HUES48 (cell line): ENCODE data around the gene PLXND1.

Experiments
- H3K27ac ChIP-seq: one replicate; pipeline ENCODE4 v1.7.0; 2013; ENCODE audit warnings: low read depth, low read length, inconsistent platforms
- H3K27me3 ChIP-seq: 2 replicates; pipeline ENCODE4 v1.6.1; 2013; ENCODE audit warnings: mild to moderate bottlenecking, low read length; ENCODE audit not compliant: control insufficient read depth, insufficient read depth
- H3K36me3 ChIP-seq: 2 replicates; pipeline ENCODE4 v1.6.1; 2013; ENCODE audit warnings: low read length; ENCODE audit not compliant: control insufficient read depth, insufficient read depth
- H3K4me1 ChIP-seq: 2 replicates; pipeline ENCODE4 v1.6.1; 2013; ENCODE audit warnings: mild to moderate bottlenecking, low read length; ENCODE audit not compliant: control insufficient read depth, insufficient read depth
- H3K4me3 ChIP-seq: 2 replicates; pipeline ENCODE4 v1.5.1; 2013; ENCODE audit warnings: mild to moderate bottlenecking, low read depth, low read length
- H3K9ac ChIP-seq: 2 replicates; pipeline ENCODE4 v1.6.1; 2013; ENCODE audit warnings: mild to moderate bottlenecking, low read depth, low read length, moderate library complexity
- H3K9me3 ChIP-seq: 2 replicates; pipeline ENCODE4 v1.6.1; 2013; ENCODE audit warnings: low read length; ENCODE audit not compliant: control insufficient read depth, insufficient read depth

Gene PLXND1

DNA sequence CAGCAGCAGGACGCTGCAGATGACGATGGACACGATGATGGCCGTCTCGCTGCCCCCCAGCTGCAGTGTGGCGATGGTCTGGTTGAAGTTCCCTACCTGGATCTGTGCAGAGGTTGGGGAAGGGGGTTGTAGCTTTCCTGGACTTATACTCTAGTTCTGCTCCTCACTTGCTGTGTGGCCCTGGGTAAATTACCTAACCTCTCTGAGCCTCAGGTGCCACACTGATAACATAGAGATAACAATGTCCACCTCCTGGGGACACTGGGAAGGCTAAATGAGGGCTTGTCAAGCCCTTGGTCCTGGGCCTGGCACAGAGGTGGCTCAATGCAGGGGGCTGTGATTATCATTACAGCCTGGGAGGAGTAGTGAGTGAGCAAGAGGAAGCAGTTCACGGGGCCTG, 36.6 kb downstream of the PLXND1 start:
- Histone ChIP-seq H3K4me3 (no peak overlapping the region), H3K9ac (no peak overlapping the region), H3K4me1 (no peaks in the 10 kb centered on the region), H3K27me3 (no peaks in the 10 kb centered on the region), H3K9me3 (no peaks in the 10 kb centered on the region), H3K27ac (no peak overlapping the region), H3K36me3 (peaks cover 4% of the 10 kb centered on the region; the same call in 1 of the 2 replicates)

GRCh38 chr3:129567939-129568338, 38.5 kb downstream of the PLXND1 start:
- peaks cover 9% of the 10 kb centered on the region; the same call in 1 of the 2 replicates for H3K36me3 ChIP-seq
- H3K27me3 ChIP-seq: no peaks in the 10 kb centered on the region
- no peaks in the 10 kb centered on the region for H3K9me3 ChIP-seq
- no peak overlapping the region for H3K27ac ChIP-seq
- no peak overlapping the region for H3K9ac ChIP-seq
- H3K4me3 ChIP-seq: no peak overlapping the region
- H3K4me1 ChIP-seq: no peaks in the 10 kb centered on the region

- no peaks in the 10 kb centered on the region for H3K27me3 ChIP-seq
- H3K9ac ChIP-seq: no peak overlapping the region
- no peak overlapping the region for H3K27ac ChIP-seq
- H3K4me3 ChIP-seq: no peak overlapping the region
- H3K36me3 ChIP-seq: peaks cover 9% of the 10 kb centered on the region; the same call in 1 of the 2 replicates
- H3K4me1 ChIP-seq: no peaks in the 10 kb centered on the region
- no peaks in the 10 kb centered on the region for H3K9me3 ChIP-seq
Observed at GRCh38 chr3:129567176-129567705, 39.2 kb downstream of the PLXND1 start.

- no peak overlapping the region for H3K4me3 ChIP-seq
- peaks cover 9% of the 10 kb centered on the region; the same call in 1 of the 2 replicates for H3K36me3 ChIP-seq
- no peak overlapping the region for H3K27ac ChIP-seq
- no peaks in the 10 kb centered on the region for H3K27me3 ChIP-seq
- H3K4me1 ChIP-seq: no peaks in the 10 kb centered on the region
- no peaks in the 10 kb centered on the region for H3K9me3 ChIP-seq
- H3K9ac ChIP-seq: no peak overlapping the region
Observed at GRCh38 chr3:129565902-129566301, 40.6 kb downstream of the PLXND1 start.

- Histone ChIP-seq H3K27ac (no peak overlapping the region), H3K36me3 (peaks cover 9% of the 10 kb centered on the region; the same call in 1 of the 2 replicates), H3K4me3 (no peak overlapping the region), H3K9ac (no peak overlapping the region), H3K27me3 (no peaks in the 10 kb centered on the region), H3K9me3 (no peaks in the 10 kb centered on the region), H3K4me1 (no peaks in the 10 kb centered on the region)
Observed at GRCh38 chr3:129564981-129565644, 41.4 kb downstream of the PLXND1 start.

GRCh38 chr3:129563850-129564535, 42.5 kb downstream of the PLXND1 start:
- Histone ChIP-seq H3K9me3 (no peaks in the 10 kb centered on the region), H3K4me3 (no peak overlapping the region), H3K27me3 (no peaks in the 10 kb centered on the region), H3K4me1 (no peaks in the 10 kb centered on the region), H3K27ac (no peak overlapping the region), H3K9ac (no peak overlapping the region), H3K36me3 (0 out of 2 replicates have a peak, but pooled peaks cover 5% of the 10 kb centered on the region)

DNA sequence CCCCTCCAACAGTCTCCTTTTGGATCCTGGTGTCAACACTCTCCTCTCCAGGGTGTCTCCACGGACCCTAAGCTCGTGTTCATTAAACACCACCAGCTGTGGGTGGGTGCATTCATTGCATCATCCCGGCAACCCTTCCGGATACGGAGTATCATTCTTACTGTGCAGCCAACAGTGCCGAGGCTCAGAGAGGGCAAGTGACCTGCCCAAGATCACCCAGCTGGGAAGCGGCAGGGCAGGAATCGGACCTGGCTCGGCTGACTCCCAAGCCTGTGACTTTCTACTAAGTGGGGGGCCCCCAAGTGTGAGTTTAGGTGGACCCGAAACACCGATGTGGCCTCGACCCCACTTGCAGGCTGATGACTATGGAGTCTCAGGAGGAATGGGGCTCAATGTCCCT, 43.1 kb downstream of the PLXND1 start:
- H3K4me1 ChIP-seq: no peaks in the 10 kb centered on the region
- no peak overlapping the region for H3K4me3 ChIP-seq
- no peaks in the 10 kb centered on the region for H3K27me3 ChIP-seq
- H3K36me3 ChIP-seq: peaks cover 5% of the 10 kb centered on the region; the same call in 1 of the 2 replicates
- no peak overlapping the region for H3K9ac ChIP-seq
- no peak overlapping the region for H3K27ac ChIP-seq
- no peaks in the 10 kb centered on the region for H3K9me3 ChIP-seq

GRCh38 chr3:129562803-129563202, 43.7 kb downstream of the PLXND1 start:
- H3K4me1 ChIP-seq: no peaks in the 10 kb centered on the region
- H3K36me3 ChIP-seq: peaks cover 10% of the 10 kb centered on the region; the same call in 1 of the 2 replicates
- H3K9me3 ChIP-seq: no peaks in the 10 kb centered on the region
- H3K9ac ChIP-seq: no peak overlapping the region
- no peaks in the 10 kb centered on the region for H3K27me3 ChIP-seq
- H3K27ac ChIP-seq: no peak overlapping the region
- H3K4me3 ChIP-seq: no peak overlapping the region

- Histone ChIP-seq H3K36me3 (peaks cover 12% of the 10 kb centered on the region; the same call in 1 of the 2 replicates), H3K27me3 (no peaks in the 10 kb centered on the region), H3K4me1 (no peaks in the 10 kb centered on the region), H3K9ac (no peak overlapping the region), H3K9me3 (no peaks in the 10 kb centered on the region), H3K4me3 (no peak overlapping the region), H3K27ac (peak overlapping the region; percentile 12)
Observed at GRCh38 chr3:129561619-129562248, 44.7 kb downstream of the PLXND1 start.

GRCh38 chr3:129560911-129561594, 45.4 kb downstream of the PLXND1 start:
- no peaks in the 10 kb centered on the region for H3K27me3 ChIP-seq
- no peak overlapping the region for H3K4me3 ChIP-seq
- no peaks in the 10 kb centered on the region for H3K9me3 ChIP-seq
- peak overlapping the region; percentile 12 for H3K27ac ChIP-seq
- H3K4me1 ChIP-seq: no peaks in the 10 kb centered on the region
- H3K9ac ChIP-seq: no peak overlapping the region
- H3K36me3 ChIP-seq: peaks cover 12% of the 10 kb centered on the region; the same call in 1 of the 2 replicates
